ENCODE results near the gene PROK1.
"Not testable (repeated sequence)": the region's sequence is repeated elsewhere in the genome, so short reads cannot be mapped to it uniquely, and the experiment has no call there.

PROK1 gene

GRCh38 chr1:110424699-110425611, 26.0 kb upstream of the PROK1 start:
- H3K9me3 Mint-ChIP-seq: no peaks in the 10 kb centered on the region
- H3K4me1 Mint-ChIP-seq (ENCODE audit: low read depth): peaks cover 14% of the 10 kb centered on the region
- H3K27ac Mint-ChIP-seq: no peak overlapping the region
- H3K27me3 Mint-ChIP-seq (ENCODE audit: low read depth): peaks cover 12% of the 10 kb centered on the region
- no peak overlapping the region for H3K4me3 Mint-ChIP-seq
- DNase-seq (ENCODE audit: low spot score): no peak
- no peaks in the 10 kb centered on the region for H3K36me3 Mint-ChIP-seq (ENCODE audit: low read depth)

GRCh38 chr1:110425612-110426152, 25.3 kb upstream of the PROK1 start:
- Mint-ChIP-seq H3K9me3 (no peaks in the 10 kb centered on the region), H3K27ac (no peak overlapping the region), H3K27me3 (ENCODE audit: low read depth) (peaks cover 12% of the 10 kb centered on the region), H3K4me1 (ENCODE audit: low read depth) (peaks cover 14% of the 10 kb centered on the region), H3K4me3 (no peak overlapping the region), H3K36me3 (ENCODE audit: low read depth) (no peaks in the 10 kb centered on the region)
- no peak for DNase-seq (ENCODE audit: low spot score)

GRCh38 chr1:110426854-110427253, 24.1 kb upstream of the PROK1 start:
- Mint-ChIP-seq H3K4me1 (ENCODE audit: low read depth) (peaks cover 5% of the 10 kb centered on the region), H3K4me3 (no peak overlapping the region), H3K36me3 (ENCODE audit: low read depth) (no peaks in the 10 kb centered on the region), H3K27ac (no peak overlapping the region), H3K9me3 (no peaks in the 10 kb centered on the region), H3K27me3 (ENCODE audit: low read depth) (peaks cover 12% of the 10 kb centered on the region)
- DNase-seq (ENCODE audit: low spot score): no peak

- no peaks in the 10 kb centered on the region for H3K4me1 Mint-ChIP-seq (ENCODE audit: low read depth)
- H3K27me3 Mint-ChIP-seq (ENCODE audit: low read depth): peaks cover 3% of the 10 kb centered on the region
- H3K27ac Mint-ChIP-seq: no peak overlapping the region
- H3K9me3 Mint-ChIP-seq: no peaks in the 10 kb centered on the region
- H3K4me3 Mint-ChIP-seq: no peak overlapping the region
- no peaks in the 10 kb centered on the region for H3K36me3 Mint-ChIP-seq (ENCODE audit: low read depth)
- no peak for DNase-seq (ENCODE audit: low spot score)
Measured at GRCh38 chr1:110428946-110429345, 22.0 kb upstream of the PROK1 start.

GRCh38 chr1:110430366-110430765, 20.6 kb upstream of the PROK1 start:
- Mint-ChIP-seq H3K36me3 (ENCODE audit: low read depth) (no peaks in the 10 kb centered on the region), H3K9me3 (no peaks in the 10 kb centered on the region), H3K4me1 (ENCODE audit: low read depth) (no peaks in the 10 kb centered on the region), H3K27me3 (ENCODE audit: low read depth) (no peaks in the 10 kb centered on the region), H3K4me3 (no peak overlapping the region), H3K27ac (no peak overlapping the region)
- no peak for DNase-seq (ENCODE audit: low spot score)

- no peak for DNase-seq (ENCODE audit: low spot score)
- H3K4me1 Mint-ChIP-seq (ENCODE audit: low read depth): no peaks in the 10 kb centered on the region
- no peak overlapping the region for H3K27ac Mint-ChIP-seq
- no peaks in the 10 kb centered on the region for H3K36me3 Mint-ChIP-seq (ENCODE audit: low read depth)
- H3K9me3 Mint-ChIP-seq: no peaks in the 10 kb centered on the region
- H3K27me3 Mint-ChIP-seq (ENCODE audit: low read depth): no peaks in the 10 kb centered on the region
- H3K4me3 Mint-ChIP-seq: no peak overlapping the region
Measured at GRCh38 chr1:110430901-110431300, 20.0 kb upstream of the PROK1 start.

GRCh38 chr1:110433213-110433612, 17.7 kb upstream of the PROK1 start:
- Mint-ChIP-seq H3K27me3 (ENCODE audit: low read depth) (peaks cover 2% of the 10 kb centered on the region), H3K27ac (no peak overlapping the region), H3K36me3 (ENCODE audit: low read depth) (no peaks in the 10 kb centered on the region), H3K4me3 (no peak overlapping the region), H3K9me3 (no peaks in the 10 kb centered on the region), H3K4me1 (ENCODE audit: low read depth) (no peaks in the 10 kb centered on the region)
- no peak for DNase-seq (ENCODE audit: low spot score)

GRCh38 chr1:110433803-110434202, 17.1 kb upstream of the PROK1 start:
- H3K4me3 Mint-ChIP-seq: no peak overlapping the region
- H3K27ac Mint-ChIP-seq: no peak overlapping the region
- H3K36me3 Mint-ChIP-seq (ENCODE audit: low read depth): no peaks in the 10 kb centered on the region
- no peaks in the 10 kb centered on the region for H3K4me1 Mint-ChIP-seq (ENCODE audit: low read depth)
- H3K27me3 Mint-ChIP-seq (ENCODE audit: low read depth): peaks cover 2% of the 10 kb centered on the region
- DNase-seq (ENCODE audit: low spot score): no peak
- H3K9me3 Mint-ChIP-seq: no peaks in the 10 kb centered on the region

- no peaks in the 10 kb centered on the region for H3K36me3 Mint-ChIP-seq (ENCODE audit: low read depth)
- H3K27ac Mint-ChIP-seq: no peak overlapping the region
- H3K27me3 Mint-ChIP-seq (ENCODE audit: low read depth): peaks cover 4% of the 10 kb centered on the region
- H3K4me3 Mint-ChIP-seq: no peak overlapping the region
- no peak for DNase-seq (ENCODE audit: low spot score)
- H3K9me3 Mint-ChIP-seq: no peaks in the 10 kb centered on the region
- H3K4me1 Mint-ChIP-seq (ENCODE audit: low read depth): no peaks in the 10 kb centered on the region
Measured at GRCh38 chr1:110434946-110435345, 16.0 kb upstream of the PROK1 start.

- H3K4me1 Mint-ChIP-seq (ENCODE audit: low read depth): no peaks in the 10 kb centered on the region
- H3K4me3 Mint-ChIP-seq: no peak overlapping the region
- peaks cover 4% of the 10 kb centered on the region for H3K27me3 Mint-ChIP-seq (ENCODE audit: low read depth)
- no peaks in the 10 kb centered on the region for H3K9me3 Mint-ChIP-seq
- H3K36me3 Mint-ChIP-seq (ENCODE audit: low read depth): no peaks in the 10 kb centered on the region
- H3K27ac Mint-ChIP-seq: no peak overlapping the region
- DNase-seq (ENCODE audit: low spot score): no peak
Measured at GRCh38 chr1:110436635-110437034, 14.3 kb upstream of the PROK1 start.

- H3K4me3 Mint-ChIP-seq; H3K27me3 Mint-ChIP-seq (ENCODE audit: low read depth); H3K4me1 Mint-ChIP-seq (ENCODE audit: low read depth); H3K36me3 Mint-ChIP-seq (ENCODE audit: low read depth); H3K9me3 Mint-ChIP-seq; DNase-seq (ENCODE audit: low spot score); H3K27ac Mint-ChIP-seq: not testable (repeated sequence)
Measured at GRCh38 chr1:110437645-110438299, 13.2 kb upstream of the PROK1 start.

- H3K36me3 Mint-ChIP-seq (ENCODE audit: low read depth): no peaks in the 10 kb centered on the region
- no peak overlapping the region for H3K4me3 Mint-ChIP-seq
- no peaks in the 10 kb centered on the region for H3K9me3 Mint-ChIP-seq
- no peaks in the 10 kb centered on the region for H3K4me1 Mint-ChIP-seq (ENCODE audit: low read depth)
- peaks cover 6% of the 10 kb centered on the region for H3K27me3 Mint-ChIP-seq (ENCODE audit: low read depth)
- DNase-seq (ENCODE audit: low spot score): no peak
- no peak overlapping the region for H3K27ac Mint-ChIP-seq
Measured at GRCh38 chr1:110438893-110439292, 12.1 kb upstream of the PROK1 start.

GRCh38 chr1:110439873-110440272, 11.1 kb upstream of the PROK1 start:
- H3K27ac Mint-ChIP-seq; H3K4me3 Mint-ChIP-seq; H3K9me3 Mint-ChIP-seq; DNase-seq (ENCODE audit: low spot score); H3K36me3 Mint-ChIP-seq (ENCODE audit: low read depth); H3K4me1 Mint-ChIP-seq (ENCODE audit: low read depth); H3K27me3 Mint-ChIP-seq (ENCODE audit: low read depth): not testable (repeated sequence)

- Mint-ChIP-seq H3K36me3 (ENCODE audit: low read depth) (no peaks in the 10 kb centered on the region), H3K4me3 (no peak overlapping the region), H3K27ac (no peak overlapping the region), H3K9me3 (no peaks in the 10 kb centered on the region), H3K4me1 (ENCODE audit: low read depth) (no peaks in the 10 kb centered on the region), H3K27me3 (ENCODE audit: low read depth) (peaks cover 7% of the 10 kb centered on the region)
- no peak for DNase-seq (ENCODE audit: low spot score)
Measured at GRCh38 chr1:110440877-110441276, 10.1 kb upstream of the PROK1 start.
